Cardiac muscle cell (in vitro differentiated cells and primary cell): ENCODE data around the gene CEP170B. TPM values are rescaled to one million over a fixed set of nuclear protein-coding genes. Genes with fewer than 3 reads are reported as not detected.

ENCODE experiments used
- DNase-seq, 2 donors: peaks; one replicate each; pipeline versions ENCODE4 v3.0.0 to v3.0.0-alpha.2; 2010 to 2017; ENCODE audit warnings: low read depth in 1 of 2, low spot score in 1 of 2
- H3K27ac ChIP-seq: fragments of 200-600 bp; sonication (generic); 2 replicates; pipeline ENCODE4 v1.5.1; 2016
- H3K27me3 ChIP-seq: fragments of 200-600 bp; sonication (generic); 2 replicates; pipeline ENCODE4 v1.6.0; 2016; ENCODE audit warnings: control low read depth
- H3K36me3 ChIP-seq: fragments of 200-600 bp; sonication (generic); 2 replicates; pipeline ENCODE4 v1.5.1; 2016; ENCODE audit warnings: control low read depth
- H3K4me1 ChIP-seq: fragments of 200-600 bp; sonication (generic); 2 replicates; pipeline ENCODE4 v1.8.1; 2017; ENCODE audit warnings: low read depth, mild to moderate bottlenecking, mixed run types
- H3K4me3 ChIP-seq: fragments of 200-600 bp; sonication (generic); 2 replicates; pipeline ENCODE4 v1.5.1; 2016; ENCODE audit warnings: mild to moderate bottlenecking
- H3K9me3 ChIP-seq: fragments of 200-600 bp; sonication (generic); 2 replicates; pipeline ENCODE4 v1.5.1; 2017; ENCODE audit warnings: low read depth, mild to moderate bottlenecking, control low read depth
- CTCF ChIP-seq: IDR thresholded peaks from 2 replicates; pipeline ENCODE4 v1.5.1; 2012; ENCODE audit warnings: low read depth, mild to moderate bottlenecking, low read length
- polyA plus RNA-seq: library from polyadenylated mRNA; unstranded; fragments of >200 nt; fragmentation: Nextera tagmentation; extraction: Ambion mirVana; gene quantifications from 2 replicates; pipeline ENCODE4 v1.2.1, GENCODE V29; 2016
- total RNA-seq: library from RNA; depleted of rRNA; stranded (reverse); fragments of >200 nt; gene quantifications from 2 replicates; pipeline ENCODE4 v1.2.3, GENCODE V29; 2016

The CEP170B gene
- total and polyA plus RNA-seq, 2 experiments from 2014 or later, result 8.3 to 39.5 TPM

- Histone ChIP-seq H3K27ac (no peak overlapping the region), H3K27me3 (no peaks in the 10 kb centered on the region), H3K4me3 (no peak overlapping the region), H3K36me3 (peaks cover 15% of the 10 kb centered on the region), H3K4me1 (peaks cover 16% of the 10 kb centered on the region), H3K9me3 (no peaks in the 10 kb centered on the region)
- no peak for DNase-seq
- TF ChIP-seq CTCF, result no peak
Observed at GRCh38 chr14:104885031-104885972, 20.2 kb downstream of the CEP170B start.

- H3K4me1 ChIP-seq, result peaks cover 12% of the 10 kb centered on the region
- peaks cover 15% of the 10 kb centered on the region for H3K36me3 ChIP-seq
- no peak for TF ChIP-seq CTCF
- H3K9me3 ChIP-seq, result no peaks in the 10 kb centered on the region
- no peak overlapping the region for H3K27ac ChIP-seq
- no peaks in the 10 kb centered on the region for H3K27me3 ChIP-seq
- no peak for DNase-seq
- H3K4me3 ChIP-seq, result no peak overlapping the region
Observed at GRCh38 chr14:104885973-104886689, 21.1 kb downstream of the CEP170B start.

- Histone ChIP-seq H3K9me3 (no peaks in the 10 kb centered on the region), H3K4me3 (no peak overlapping the region), H3K27ac (no peak overlapping the region), H3K4me1 (peaks cover 6% of the 10 kb centered on the region), H3K27me3 (no peaks in the 10 kb centered on the region), H3K36me3 (peaks cover 15% of the 10 kb centered on the region)
- no peak for TF ChIP-seq CTCF
- DNase-seq, result no peak
Observed at GRCh38 chr14:104886690-104887622, 21.9 kb downstream of the CEP170B start.

GRCh38 chr14:104887623-104888488 lies 22.8 kb downstream of the CEP170B start:
- H3K4me1 ChIP-seq, result no peaks in the 10 kb centered on the region
- no peak overlapping the region for H3K4me3 ChIP-seq
- H3K27me3 ChIP-seq, result no peaks in the 10 kb centered on the region
- TF ChIP-seq CTCF, result no peak
- no peak for DNase-seq
- H3K36me3 ChIP-seq, result peaks cover 15% of the 10 kb centered on the region
- no peak overlapping the region for H3K27ac ChIP-seq
- H3K9me3 ChIP-seq, result no peaks in the 10 kb centered on the region
